ENCODE measurements around the gene TKT. TPM values are rescaled to one million over a fixed set of nuclear protein-coding genes. Genes with fewer than 3 reads are reported as not detected.

Gene TKT
- total and polyA plus RNA-seq, 9 donors, result 62.6 to 279 (median 208) TPM

DNA sequence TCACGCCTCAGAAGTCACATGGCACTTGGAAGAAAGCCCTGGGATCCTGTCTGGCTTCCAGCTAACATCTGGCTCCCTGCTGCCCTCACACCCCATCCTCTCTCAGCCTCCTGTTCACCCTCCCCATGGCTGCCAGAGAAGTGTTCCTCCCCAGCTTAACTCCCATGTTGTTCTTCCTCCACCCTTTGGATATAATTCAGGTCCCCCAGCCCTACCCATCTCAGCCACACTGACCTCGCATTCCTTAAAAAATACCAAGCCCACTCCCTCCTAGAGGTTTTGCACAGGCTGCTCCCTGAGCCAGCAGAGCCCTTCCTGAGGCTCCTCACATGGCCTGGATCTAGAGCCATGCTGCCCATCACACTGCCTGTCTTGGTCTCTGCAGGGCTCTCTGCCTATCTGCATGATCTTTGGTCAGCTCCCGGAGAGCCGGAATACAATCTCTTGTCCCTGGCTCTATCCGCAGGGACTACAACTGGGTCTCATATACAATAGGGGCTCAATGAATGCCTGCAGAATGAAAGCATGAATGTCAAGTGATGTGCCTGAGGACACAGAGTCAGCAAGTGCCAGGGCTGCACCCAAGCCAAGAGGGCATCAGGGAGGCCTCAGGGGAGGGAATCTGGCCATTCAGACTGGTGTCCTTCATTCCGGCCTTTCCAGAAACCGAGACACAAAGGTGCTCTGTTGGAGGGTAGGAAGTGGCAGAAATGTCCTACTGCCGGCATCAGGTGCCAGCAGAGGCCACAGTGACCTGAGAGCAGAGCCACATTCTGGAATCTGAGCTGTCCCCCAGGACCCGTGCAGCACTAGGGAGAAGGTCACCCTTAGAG is 3.8 kb upstream of the TKT start:
- H3K27ac ChIP-seq, result no peak overlapping the region
- DNase-seq, result no peak
- intact Hi-C loops (cut with DNase I), result no loop called here
- no peaks in the 10 kb centered on the region for H3K36me3 ChIP-seq
- H3K4me3 ChIP-seq, result no peak overlapping the region
- no peaks in the 10 kb centered on the region for H3K27me3 ChIP-seq
- TF ChIP-seq, protein P1, sequence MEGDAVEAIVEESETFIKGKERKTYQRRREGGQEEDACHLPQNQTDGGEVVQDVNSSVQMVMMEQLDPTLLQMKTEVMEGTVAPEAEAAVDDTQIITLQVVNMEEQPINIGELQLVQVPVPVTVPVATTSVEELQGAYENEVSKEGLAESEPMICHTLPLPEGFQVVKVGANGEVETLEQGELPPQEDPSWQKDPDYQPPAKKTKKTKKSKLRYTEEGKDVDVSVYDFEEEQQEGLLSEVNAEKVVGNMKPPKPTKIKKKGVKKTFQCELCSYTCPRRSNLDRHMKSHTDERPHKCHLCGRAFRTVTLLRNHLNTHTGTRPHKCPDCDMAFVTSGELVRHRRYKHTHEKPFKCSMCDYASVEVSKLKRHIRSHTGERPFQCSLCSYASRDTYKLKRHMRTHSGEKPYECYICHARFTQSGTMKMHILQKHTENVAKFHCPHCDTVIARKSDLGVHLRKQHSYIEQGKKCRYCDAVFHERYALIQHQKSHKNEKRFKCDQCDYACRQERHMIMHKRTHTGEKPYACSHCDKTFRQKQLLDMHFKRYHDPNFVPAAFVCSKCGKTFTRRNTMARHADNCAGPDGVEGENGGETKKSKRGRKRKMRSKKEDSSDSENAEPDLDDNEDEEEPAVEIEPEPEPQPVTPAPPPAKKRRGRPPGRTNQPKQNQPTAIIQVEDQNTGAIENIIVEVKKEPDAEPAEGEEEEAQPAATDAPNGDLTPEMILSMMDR (IDR thresholded peaks at IDR 0.05), result no peak
- TF ChIP-seq EP300 (IDR thresholded peaks at IDR 0.05) (no peak), POLR2A (IDR thresholded peaks at IDR 0.05) (no peak)
- H3K9me3 ChIP-seq, result no peaks in the 10 kb centered on the region
- no peaks in the 10 kb centered on the region for H3K4me1 ChIP-seq (ENCODE audit: insufficient read depth)
- 59 to 66% (median 60%) methylated on average over 9 of the region's 9 CpGs for WGBS, 3 donors

DNA sequence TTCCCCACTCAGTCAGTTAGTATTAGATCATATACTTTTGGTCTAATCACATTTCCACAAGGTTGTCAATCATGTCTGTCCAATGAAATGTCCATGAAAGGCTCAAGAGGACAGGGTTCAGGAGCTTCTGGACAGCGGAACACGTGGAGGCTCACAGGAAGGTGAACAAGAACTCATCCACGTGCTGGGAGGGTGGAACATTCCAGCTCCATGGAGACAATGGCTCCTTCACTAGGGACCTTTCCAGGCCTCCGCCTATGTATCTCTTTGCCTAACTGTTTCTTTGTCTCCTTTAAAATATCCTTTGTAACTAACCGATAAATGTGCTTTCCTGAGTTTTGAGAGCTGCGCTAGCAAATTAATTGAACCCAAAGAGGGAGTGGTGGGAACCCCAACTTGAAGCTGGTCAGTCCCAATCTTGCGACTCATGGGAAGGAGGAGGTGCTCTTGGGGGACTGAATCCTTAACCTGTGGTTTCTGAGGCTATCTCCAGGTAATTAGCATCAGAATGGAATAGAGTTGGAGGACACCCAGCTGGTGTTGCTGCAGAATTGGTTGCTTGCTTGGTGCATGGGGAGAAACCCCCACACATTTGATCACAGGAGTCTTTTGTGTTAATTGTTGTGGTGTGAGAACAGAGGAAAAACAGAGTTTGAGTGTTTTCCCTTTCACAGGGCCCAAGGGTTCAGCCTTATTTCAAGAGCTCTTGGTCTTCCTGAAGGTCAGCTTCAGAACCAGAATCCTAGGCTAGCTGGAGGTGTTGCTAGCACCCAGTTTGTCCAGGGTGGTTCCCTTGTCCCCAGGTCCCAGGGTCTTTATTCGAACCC is 3.0 kb upstream of the TKT start:
- no peak for DNase-seq
- no peaks in the 10 kb centered on the region for H3K36me3 ChIP-seq
- no peak overlapping the region for H3K4me3 ChIP-seq
- H3K27ac ChIP-seq, result no peak overlapping the region
- no peaks in the 10 kb centered on the region for H3K9me3 ChIP-seq
- peaks cover 3% of the 10 kb centered on the region for H3K4me1 ChIP-seq (ENCODE audit: insufficient read depth)
- WGBS, 3 donors, result 80 to 85% (median 82%) methylated on average over 8 of the region's 8 CpGs
- intact Hi-C loops (cut with DNase I), result no loop called here
- TF ChIP-seq POLR2A (IDR thresholded peaks at IDR 0.05) (no peak), EP300 (IDR thresholded peaks at IDR 0.05) (no peak)
- TF ChIP-seq, protein P1 (IDR thresholded peaks at IDR 0.05), result no peak
- no peaks in the 10 kb centered on the region for H3K27me3 ChIP-seq

DNA sequence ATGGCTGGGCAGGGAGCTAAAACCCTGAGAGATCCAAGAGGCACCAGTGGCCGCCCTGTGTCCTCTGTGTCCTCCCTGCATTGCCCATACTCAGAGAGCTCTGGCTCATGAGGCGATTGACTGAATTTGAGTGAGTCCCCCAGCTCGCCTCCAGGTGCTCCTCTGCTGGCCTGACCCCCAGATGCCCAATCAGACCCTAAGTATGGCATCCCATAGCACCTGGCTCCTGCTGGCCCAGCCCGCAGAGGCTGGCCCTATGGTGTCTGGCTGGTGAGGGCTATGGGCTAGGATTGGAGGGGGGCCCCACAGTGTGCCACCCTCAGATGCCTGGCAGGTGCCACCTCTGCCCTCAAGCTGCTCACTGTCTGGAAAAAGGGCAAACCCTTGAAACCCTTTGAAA is 1.6 kb upstream of the TKT start:
- no peaks in the 10 kb centered on the region for H3K27me3 ChIP-seq
- intact Hi-C loops (cut with DNase I), result no loop called here
- no peaks in the 10 kb centered on the region for H3K9me3 ChIP-seq
- TF ChIP-seq EP300 (IDR thresholded peaks at IDR 0.05) (no peak), POLR2A (IDR thresholded peaks at IDR 0.05) (no peak)
- TF ChIP-seq, protein P1 (IDR thresholded peaks at IDR 0.05), result no peak
- H3K36me3 ChIP-seq, result no peaks in the 10 kb centered on the region
- no peak for DNase-seq
- H3K4me3 ChIP-seq, result no peak overlapping the region
- H3K27ac ChIP-seq, result no peak overlapping the region
- 97 to 98% (median 97%) methylated on average over 3 to 4 of the region's 4 CpGs for WGBS, 3 donors
- peaks cover 7% of the 10 kb centered on the region for H3K4me1 ChIP-seq (ENCODE audit: insufficient read depth)

DNA sequence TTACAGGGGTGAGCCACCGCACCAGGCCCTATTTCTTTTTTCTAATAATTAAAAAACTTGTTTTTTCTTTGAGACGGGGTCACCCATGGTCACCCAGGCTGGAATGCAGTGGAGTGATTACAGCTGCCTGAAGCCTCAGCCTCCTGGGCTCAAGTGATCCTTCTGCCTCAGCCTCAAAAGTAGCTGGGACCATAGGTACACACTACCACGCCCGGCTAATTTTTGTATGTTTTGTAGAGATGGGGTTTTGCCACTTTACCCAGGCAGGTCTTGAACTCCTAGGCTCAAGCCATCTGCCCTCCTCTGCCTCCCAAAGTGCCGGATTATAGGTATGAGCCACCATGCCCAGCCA is 858 bp upstream of the TKT start:
- no peaks in the 10 kb centered on the region for H3K36me3 ChIP-seq
- peaks cover 7% of the 10 kb centered on the region for H3K4me1 ChIP-seq (ENCODE audit: insufficient read depth)
- intact Hi-C loops (cut with DNase I), result no loop called here
- H3K9me3 ChIP-seq, result no peaks in the 10 kb centered on the region
- 78 to 84% (median 79%) methylated on average over 5 of the region's 5 CpGs for WGBS, 3 donors
- no peak overlapping the region for H3K4me3 ChIP-seq
- no peaks in the 10 kb centered on the region for H3K27me3 ChIP-seq
- TF ChIP-seq POLR2A (IDR thresholded peaks at IDR 0.05), result no peak
- TF ChIP-seq, protein P1 (IDR thresholded peaks at IDR 0.05), result no peak
- TF ChIP-seq EP300 (IDR thresholded peaks at IDR 0.05), result no peak
- H3K27ac ChIP-seq, result peak overlapping the region in 1 of 2 donors; percentile 82
- DNase-seq, result no peak

Measured in ovary (tissue), 9 donors.